Activated gamma-delta T cell treated with anti-CD3 and anti-CD28 coated beads, Interleukin-2, amount 50 U/mL, for 16 hours (primary cell): ENCODE measurements around the gene CEACAM18.
"Not testable (repeated sequence)": the region's sequence is repeated elsewhere in the genome, so short reads cannot be mapped to it uniquely, and the experiment has no call there.

Source experiments
- DNase-seq: peaks from one replicate; pipeline ENCODE4 v3.0.0-alpha.2; 2020; ENCODE audit warnings: low read depth

The CEACAM18 gene

GRCh38 chr19:51461723-51462161, 16.6 kb upstream of the CEACAM18 start:
- no peak for DNase-seq

- DNase-seq = no peak
These were observed 16.1 kb upstream of the CEACAM18 start for GRCh38 chr19:51462276-51462675.

- DNase-seq = no peak
These were observed 15.7 kb upstream of the CEACAM18 start for GRCh38 chr19:51462681-51463080.

- DNase-seq = not testable (repeated sequence)
These were observed 14.3 kb upstream of the CEACAM18 start for GRCh38 chr19:51463976-51464581.

- no peak for DNase-seq
These were observed 11.6 kb upstream of the CEACAM18 start for GRCh38 chr19:51466723-51467122.

GRCh38 chr19:51467864-51468544, 10.3 kb upstream of the CEACAM18 start:
- no peak for DNase-seq

- DNase-seq = no peak
These were observed 9.8 kb upstream of the CEACAM18 start for GRCh38 chr19:51468545-51468920.

GRCh38 chr19:51469162-51469561, 9.2 kb upstream of the CEACAM18 start:
- no peak for DNase-seq

- DNase-seq = no peak
These were observed 8.7 kb upstream of the CEACAM18 start for GRCh38 chr19:51469629-51470028.

- no peak for DNase-seq
These were observed 7.4 kb upstream of the CEACAM18 start for GRCh38 chr19:51470966-51471365.

- no peak for DNase-seq
These were observed 6.8 kb upstream of the CEACAM18 start for GRCh38 chr19:51471527-51471926.

- no peak for DNase-seq
These were observed 5.7 kb upstream of the CEACAM18 start for GRCh38 chr19:51472607-51473006.

- peak; percentile 87 for DNase-seq
These were observed 5.2 kb upstream of the CEACAM18 start for GRCh38 chr19:51473009-51473707.

- no peak for DNase-seq
These were observed 2.2 kb upstream of the CEACAM18 start for GRCh38 chr19:51476164-51476563.

- no peak for DNase-seq
These were observed 995 bp upstream of the CEACAM18 start for GRCh38 chr19:51477344-51477743.

GRCh38 chr19:51479531-51480331, 1.4 kb downstream of the CEACAM18 start:
- DNase-seq = no peak

- no peak for DNase-seq
These were observed 2.3 kb downstream of the CEACAM18 start for GRCh38 chr19:51480590-51480989.

GRCh38 chr19:51485960-51486660, 7.8 kb downstream of the CEACAM18 start:
- no peak for DNase-seq

GRCh38 chr19:51488491-51488890, 10.2 kb downstream of the CEACAM18 start:
- DNase-seq = no peak

GRCh38 chr19:51489113-51489512, 10.8 kb downstream of the CEACAM18 start:
- no peak for DNase-seq

- no peak for DNase-seq
These were observed 12.3 kb downstream of the CEACAM18 start for GRCh38 chr19:51490676-51491075.

- DNase-seq = no peak
These were observed 13.2 kb downstream of the CEACAM18 start for GRCh38 chr19:51491586-51491985.
